GM18505 (cell line): Measurements from ENCODE around the gene DNAH10.

ENCODE experiments used
- ATAC-seq: cut with Tn5 transposase; IDR thresholded peaks from one replicate; pipeline ENCODE4 v1.9.1; 2021; ENCODE audit not compliant: unreplicated experiment
- POLR2A ChIP-seq: IDR thresholded peaks from 4 replicates; pipeline ENCODE4 v1.6.1; 2011; ENCODE audit warnings: borderline replicate concordance; ENCODE audit not compliant: insufficient read depth, insufficient read length; ENCODE audit errors: extremely low read depth

DNAH10 gene

DNA sequence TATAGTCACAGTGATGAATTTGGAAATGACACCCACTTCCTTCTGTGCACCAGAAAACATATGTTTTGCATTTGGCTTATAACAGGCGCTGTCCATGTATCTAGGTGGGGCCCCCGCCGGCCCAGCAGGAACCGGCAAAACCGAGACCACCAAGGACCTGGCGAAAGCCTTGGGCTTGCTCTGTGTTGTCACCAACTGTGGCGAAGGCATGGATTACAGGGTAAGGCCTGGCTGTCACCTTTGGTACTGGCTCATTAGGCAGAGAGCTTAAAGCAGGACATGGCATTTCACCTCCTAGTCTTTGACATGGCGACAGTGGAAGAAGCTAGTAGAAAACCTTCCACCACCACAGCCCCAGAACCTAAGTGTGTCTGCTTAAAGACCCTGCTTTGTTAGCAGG lies 85.8 kb downstream of the DNAH10 start:
- TF ChIP-seq POLR2A, result no peak
- no peak for ATAC-seq

DNA sequence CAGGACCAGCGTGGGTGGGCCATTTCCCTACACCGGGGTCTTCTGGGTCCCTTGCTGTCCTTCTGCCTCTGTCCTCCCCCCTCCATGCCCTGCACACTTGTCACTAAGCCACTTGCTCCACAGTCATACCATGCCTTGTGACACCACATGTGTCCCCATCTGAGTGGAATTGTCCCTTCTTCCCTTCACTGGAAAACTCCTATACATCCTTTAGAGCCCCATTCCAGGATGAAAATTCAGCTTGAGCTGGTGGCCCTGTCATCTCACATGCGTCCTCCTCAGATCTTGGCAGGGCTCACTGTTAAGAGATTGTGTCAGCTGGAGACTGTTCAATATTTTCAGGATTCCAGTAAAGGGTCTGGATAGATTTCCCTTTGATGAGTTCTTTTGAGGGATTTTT lies 87.4 kb downstream of the DNAH10 start:
- no peak for ATAC-seq
- TF ChIP-seq POLR2A, result no peak

DNA sequence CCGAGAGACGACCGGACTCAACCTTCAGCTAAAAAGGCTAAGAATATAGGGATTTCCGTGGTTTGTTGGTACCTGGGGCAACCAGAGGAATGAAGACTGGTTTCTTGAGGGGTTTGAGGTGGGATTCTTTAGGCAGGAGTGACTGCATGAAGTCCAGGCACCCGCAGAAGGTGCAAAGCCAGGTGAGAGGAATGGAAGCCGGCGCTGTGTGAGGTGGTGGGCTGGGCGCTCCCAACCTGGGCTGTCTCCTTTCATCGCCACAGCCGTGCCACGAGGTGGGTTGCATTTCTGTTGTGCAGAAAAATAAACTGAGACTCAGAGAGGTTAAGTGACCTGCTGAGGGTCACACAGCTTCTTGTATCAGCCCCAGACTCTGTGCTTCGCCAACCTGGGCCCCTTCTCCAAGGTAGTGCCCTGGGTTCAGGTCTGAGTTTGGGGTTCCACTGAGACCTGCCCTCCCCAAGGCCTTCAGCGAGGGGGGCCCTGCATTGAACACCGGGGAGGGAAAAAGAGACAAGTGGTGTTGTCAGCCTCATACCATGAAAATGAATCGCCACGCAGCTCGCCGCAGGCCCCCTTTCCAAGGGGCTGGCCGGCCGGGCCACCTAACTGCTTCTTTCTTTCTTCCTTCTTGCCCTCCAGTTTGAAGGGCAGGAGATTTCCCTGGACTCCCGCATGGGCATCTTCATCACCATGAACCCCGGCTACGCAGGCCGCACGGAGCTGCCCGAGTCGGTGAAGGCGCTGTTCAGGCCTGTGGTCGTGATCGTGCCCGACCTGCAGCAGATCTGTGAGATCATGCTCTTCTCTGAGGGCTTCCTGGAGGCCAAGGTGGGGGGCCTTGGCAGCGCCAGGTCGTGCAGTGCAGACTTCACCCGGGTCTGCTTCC lies 88.4 kb downstream of the DNAH10 start:
- ATAC-seq, result no peak
- no peak for TF ChIP-seq POLR2A

DNA sequence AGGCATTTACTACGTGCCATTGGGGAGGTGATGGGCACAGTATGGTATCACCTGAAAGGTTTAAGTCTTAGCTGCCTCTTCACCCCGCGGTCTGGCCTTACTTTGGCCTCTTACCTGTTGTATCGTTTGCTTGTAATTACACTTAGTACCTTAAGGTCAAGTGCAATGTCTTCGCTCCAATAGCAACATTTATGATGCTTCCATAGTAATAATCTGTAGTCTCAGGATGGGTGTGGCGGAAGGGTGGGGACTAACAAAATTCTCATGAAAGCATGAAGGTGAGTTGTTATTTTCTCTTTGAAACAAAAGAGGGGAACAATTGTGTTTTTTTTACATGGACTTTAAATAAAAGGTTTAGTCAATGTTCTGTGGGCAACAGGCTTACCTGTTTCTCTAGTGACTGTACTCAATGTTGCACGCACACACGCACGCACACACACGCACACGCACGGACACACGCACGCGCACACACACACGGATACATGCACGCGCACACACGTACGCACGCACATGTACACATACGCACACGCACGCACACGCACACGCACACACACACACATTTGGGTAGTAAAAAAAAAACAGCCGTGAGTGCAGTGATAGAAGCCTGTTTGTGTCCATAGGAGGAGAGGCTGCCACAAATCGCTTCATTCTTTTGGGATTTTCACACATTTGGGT lies 91.4 kb downstream of the DNAH10 start:
- TF ChIP-seq POLR2A, result no peak
- no peak for ATAC-seq

DNA sequence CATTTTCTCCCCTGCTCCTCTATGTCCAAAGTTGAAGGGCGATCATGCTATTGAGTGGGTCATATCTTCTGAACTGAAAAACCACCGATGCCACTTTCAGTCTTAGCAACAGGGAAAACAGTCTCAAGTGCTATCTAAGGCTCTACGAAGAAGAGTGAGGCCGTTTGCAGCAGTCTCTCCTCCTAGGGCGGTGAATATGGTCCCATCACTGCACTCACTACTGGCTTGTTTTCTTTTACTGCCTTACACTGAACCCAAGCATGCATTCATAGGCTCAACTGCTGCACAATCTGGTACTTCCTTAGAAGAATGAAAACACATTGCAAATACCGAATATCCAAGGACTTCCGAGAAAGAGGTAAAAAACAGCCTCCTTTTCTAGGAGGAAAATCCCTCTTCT lies 92.1 kb downstream of the DNAH10 start:
- ATAC-seq, result no peak

DNA sequence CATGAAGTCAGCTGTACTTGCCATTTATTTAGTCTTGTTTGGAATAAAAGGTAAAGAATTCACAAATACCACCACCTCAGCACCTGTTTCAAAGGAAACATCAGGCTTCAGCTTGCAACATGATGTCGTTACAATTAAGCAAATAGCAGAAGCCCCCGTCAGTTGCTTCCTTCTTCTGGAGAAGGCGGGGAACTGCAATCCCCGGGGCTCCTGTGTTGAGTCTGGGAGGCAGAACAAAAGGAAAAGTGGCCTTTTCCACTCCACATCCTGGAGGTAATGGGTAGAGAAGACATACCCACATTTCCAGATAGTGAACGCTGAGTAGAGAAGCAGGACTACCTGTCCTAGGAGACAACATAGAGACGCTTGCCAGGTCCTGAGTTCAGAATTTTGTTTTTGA lies 92.8 kb downstream of the DNAH10 start:
- TF ChIP-seq POLR2A, result no peak
- no peak for ATAC-seq

More for the DNA sequence above, 92.1 kb downstream of the DNAH10 start:
- no peak for TF ChIP-seq POLR2A

DNA sequence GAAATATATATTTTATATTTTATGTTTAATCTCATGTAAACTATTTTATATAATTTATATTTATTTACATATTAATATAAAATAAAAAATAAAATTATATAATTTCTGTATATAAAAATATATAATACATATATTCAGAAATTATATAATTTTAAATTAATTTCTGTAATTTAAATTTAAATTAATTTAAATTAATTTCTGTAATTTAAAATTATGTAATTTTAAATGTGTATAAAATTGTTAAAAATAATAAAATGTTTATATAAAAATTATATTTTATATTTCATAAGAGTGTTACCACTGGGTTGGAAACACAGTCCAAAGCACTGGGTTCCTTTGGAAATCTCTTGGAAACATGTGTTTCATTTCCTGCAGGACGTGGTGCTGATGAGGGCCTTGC lies 94.6 kb downstream of the DNAH10 start:
- ATAC-seq, result no peak

DNA sequence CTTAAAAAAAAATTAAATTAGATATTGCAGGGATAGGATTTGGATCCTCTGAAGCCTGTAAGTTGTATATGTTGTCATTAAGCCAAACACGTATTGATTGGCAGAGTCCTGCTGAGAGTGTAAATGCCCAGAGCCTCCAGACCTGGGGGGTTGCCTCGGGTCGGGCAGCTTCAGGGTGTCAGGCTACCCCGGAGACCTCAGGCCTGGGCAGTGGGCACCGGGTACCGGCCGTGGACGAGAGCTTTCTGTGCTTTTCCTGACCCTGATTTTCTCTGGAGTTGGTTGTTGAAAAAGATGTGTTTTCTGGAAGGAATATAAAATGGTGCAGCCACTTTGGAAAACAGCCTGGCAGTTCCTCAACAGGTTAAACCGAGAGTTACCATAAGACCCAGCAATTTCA lies 96.1 kb downstream of the DNAH10 start:
- no peak for ATAC-seq
- TF ChIP-seq POLR2A, result no peak

More for the DNA sequence above, 94.6 kb downstream of the DNAH10 start:
- no peak for TF ChIP-seq POLR2A

DNA sequence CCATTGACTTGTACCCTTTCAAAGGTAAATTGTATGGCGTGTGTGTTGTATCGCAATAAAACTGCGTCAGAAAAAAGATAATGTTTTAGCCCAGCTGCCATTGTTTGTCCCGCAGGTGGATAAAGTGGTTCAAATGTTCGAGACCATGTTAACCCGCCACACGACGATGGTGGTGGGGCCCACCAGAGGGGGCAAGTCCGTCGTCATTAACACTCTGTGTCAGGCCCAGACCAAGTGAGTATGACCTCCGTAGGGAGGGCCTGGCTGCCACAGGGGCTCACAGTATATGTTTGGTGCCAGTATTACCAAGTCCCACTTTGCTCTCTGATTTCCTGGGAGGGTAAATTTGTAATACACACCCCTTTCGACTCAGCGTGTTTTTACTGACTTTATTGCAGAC lies 96.9 kb downstream of the DNAH10 start:
- ATAC-seq, result no peak
- no peak for TF ChIP-seq POLR2A

DNA sequence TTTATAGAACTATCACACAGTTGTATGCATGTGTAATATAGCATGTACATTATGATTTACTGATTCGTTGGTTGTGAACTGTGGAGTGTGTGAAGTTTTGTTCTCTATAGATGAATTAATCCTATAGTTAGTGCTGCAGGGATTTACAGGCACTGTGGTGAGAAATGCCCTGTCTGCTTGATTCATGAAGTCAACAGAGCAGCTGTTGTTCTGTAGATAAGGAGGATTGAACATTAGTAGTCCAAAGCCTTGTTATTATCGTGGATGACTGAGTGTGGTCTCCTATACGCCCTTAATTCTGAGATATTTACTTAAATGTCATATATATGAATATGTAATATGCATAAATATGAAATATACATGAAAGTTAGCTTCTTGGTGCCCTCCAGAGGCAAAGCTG lies 98.3 kb downstream of the DNAH10 start:
- no peak for TF ChIP-seq POLR2A
- no peak for ATAC-seq

DNA sequence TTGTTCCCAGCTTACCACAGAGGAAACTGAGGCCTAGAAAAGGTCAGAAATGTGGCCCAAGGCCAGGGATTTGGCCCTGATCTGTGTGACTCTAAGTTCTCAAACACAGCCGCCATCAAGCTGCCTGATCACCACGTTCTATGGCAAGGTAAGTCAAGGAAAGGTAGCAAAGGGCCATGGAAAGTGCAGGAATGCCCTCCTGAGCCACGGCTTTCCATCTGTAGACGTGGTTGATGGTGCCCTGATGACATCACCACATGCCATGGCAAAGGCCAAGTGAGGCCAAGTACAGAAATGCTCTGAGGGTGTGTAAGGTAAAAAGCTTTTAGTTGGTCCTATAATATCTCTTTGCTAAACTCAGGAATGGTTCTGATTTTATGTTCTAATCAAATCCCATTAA lies 99.3 kb downstream of the DNAH10 start:
- no peak for ATAC-seq
- no peak for TF ChIP-seq POLR2A

DNA sequence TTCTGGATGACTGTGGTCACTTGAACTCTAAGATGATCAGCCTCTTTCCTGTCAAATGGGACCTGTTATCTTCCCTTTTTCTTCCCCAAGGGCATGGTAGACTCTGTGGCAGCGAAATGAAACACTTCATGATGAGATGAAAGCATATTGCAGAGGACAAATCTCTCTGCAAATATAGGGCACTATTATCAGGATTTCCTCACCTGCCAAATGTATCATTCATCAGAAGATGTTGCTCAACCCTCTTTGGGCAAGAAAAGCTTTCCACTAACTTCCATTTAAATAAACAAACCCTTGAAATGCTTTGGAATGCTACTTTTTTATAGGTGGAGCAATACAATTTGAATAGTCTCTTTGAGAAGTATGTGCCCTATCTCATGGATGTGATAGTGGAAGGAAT lies 105.0 kb downstream of the DNAH10 start:
- TF ChIP-seq POLR2A, result no peak
- ATAC-seq, result no peak

DNA sequence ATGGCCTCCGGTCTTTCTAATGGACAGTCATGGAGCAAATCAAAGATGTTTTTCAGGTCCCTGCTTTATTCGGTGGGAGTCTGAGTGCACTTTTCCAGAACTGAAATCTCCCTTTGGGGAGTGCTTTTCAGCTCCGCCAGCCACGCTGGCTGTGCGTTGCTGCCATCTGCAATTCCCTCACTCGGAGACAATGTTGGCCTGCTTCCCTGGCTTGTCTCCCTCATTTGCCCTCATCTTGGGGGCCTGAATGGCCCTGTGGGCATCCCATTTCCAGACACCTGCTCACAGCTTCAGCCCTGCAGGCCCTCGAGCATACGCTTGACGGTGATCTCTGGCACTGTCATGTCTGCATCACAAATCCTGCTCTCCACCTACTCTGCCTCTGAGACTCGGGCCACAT lies 106.7 kb downstream of the DNAH10 start:
- ATAC-seq, result no peak
- no peak for TF ChIP-seq POLR2A

DNA sequence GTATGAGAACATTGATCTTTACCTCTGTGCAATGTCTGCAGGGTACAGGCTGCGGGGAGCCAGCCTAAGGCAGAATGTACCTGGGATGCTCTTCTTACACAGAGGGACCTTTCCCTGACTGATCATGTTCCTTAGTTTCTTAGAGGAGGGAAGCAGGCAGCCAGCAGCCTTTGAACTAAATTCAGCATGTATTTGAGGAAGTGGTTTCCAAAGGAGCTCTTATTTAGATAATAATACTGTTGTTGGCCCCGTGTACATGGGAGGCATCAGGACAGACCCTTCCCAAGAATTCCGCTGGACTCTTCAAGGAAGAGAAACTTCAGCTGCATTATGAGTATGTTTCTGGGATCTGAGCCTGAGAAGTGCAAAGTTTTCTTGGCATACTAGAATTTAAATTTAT lies 111.7 kb downstream of the DNAH10 start:
- ATAC-seq, result no peak
- TF ChIP-seq POLR2A, result no peak
